ENCODE measurements around the gene PDSS2. TPM values are rescaled to one million over a fixed set of nuclear protein-coding genes. Genes with fewer than 3 reads are reported as not detected.
A peak's percentile ranks its signal among the peaks of the same experiment; 100 is the strongest.

The PDSS2 gene
- 1 to 10 TPM; 6.5 to 9.6 (median 8.8) TPM for total RNA-seq

- no peak for TF ChIP-seq CTCF (IDR thresholded peaks at IDR 0.05)
- ATAC-seq (ENCODE audit: low FRiP score), result peak; percentile 100
- peak; percentile 100 for DNase-seq (ENCODE audit: low spot score)
These were observed at the start of gene PDSS2 for GRCh38 chr6:107459283-107460082. Gene PDSS2, minus strand, starts transcription at chr6:107459564. Its CDS starts 279 bp downstream, at chr6:107459285.

- DNase-seq (ENCODE audit: low spot score) (no peak), ATAC-seq (ENCODE audit: low FRiP score) (no peak)
- no peak for TF ChIP-seq CTCF (IDR thresholded peaks at IDR 0.05)
These were observed 46.8 kb upstream of the PDSS2 start for GRCh38 chr6:107506145-107506544.

GRCh38 chr6:107504270-107505026 lies 45.1 kb upstream of the PDSS2 start:
- ATAC-seq (ENCODE audit: low FRiP score), result no peak
- no peak for TF ChIP-seq CTCF (IDR thresholded peaks at IDR 0.05)

GRCh38 chr6:107496892-107497684 lies 37.7 kb upstream of the PDSS2 start:
- ATAC-seq (ENCODE audit: low FRiP score) (no peak), DNase-seq (ENCODE audit: low spot score) (no peak)
- no peak for TF ChIP-seq CTCF (IDR thresholded peaks at IDR 0.05)

More at GRCh38 chr6:107504270-107505026, 45.1 kb upstream of the PDSS2 start:
- no peak for DNase-seq (ENCODE audit: low spot score)

- no peak for TF ChIP-seq CTCF (IDR thresholded peaks at IDR 0.05)
- DNase-seq (ENCODE audit: low spot score) (no peak), ATAC-seq (ENCODE audit: low FRiP score) (no peak)
These were observed 36.6 kb upstream of the PDSS2 start for GRCh38 chr6:107495971-107496370.

- no peak for ATAC-seq (ENCODE audit: low FRiP score)
- no peak for TF ChIP-seq CTCF (IDR thresholded peaks at IDR 0.05)
- DNase-seq (ENCODE audit: low spot score), result no peak
These were observed 35.9 kb upstream of the PDSS2 start for GRCh38 chr6:107495196-107495643.
